ENCODE measurements around the gene FBLN2. TPM values are rescaled to one million over a fixed set of nuclear protein-coding genes. Genes with fewer than 3 reads are reported as not detected.

FBLN2 gene
- total RNA-seq, 3 donors from 2014 or later (not counting 1 experiment from before 2014, with no cell fraction given) = 0.61 to 2.7 (median 1.6) TPM

GRCh38 chr3:13529196-13530112 lies 19.5 kb upstream of the FBLN2 start:
- Histone ChIP-seq H3K27ac (ENCODE audit: low read length) (no peak overlapping the region), H3K9me3 (ENCODE audit: control insufficient read depth, insufficient read depth, low read length) (no peaks in the 10 kb centered on the region), H3K36me3 (ENCODE audit: control insufficient read depth, insufficient read depth, low read length) (no peaks in the 10 kb centered on the region), H3K4me1 (ENCODE audit: control insufficient read depth, insufficient read depth, low read length) (no peaks in the 10 kb centered on the region), H3K27me3 (ENCODE audit: control insufficient read depth, insufficient read depth, low read length) (no peaks in the 10 kb centered on the region), H3K4me3 (ENCODE audit: low read length) (no peak overlapping the region)
- no peak for DNase-seq
- intact Hi-C loops (cut with micrococcal nuclease) = no loop called here
- no peaks in the 10 kb centered on the region for H3K4me1 Mint-ChIP-seq
- WGBS (ENCODE audit: insufficient coverage) = 66% methylated on average over 5 of the region's 5 CpGs
- TF ChIP-seq CTCF (IDR thresholded peaks at IDR 0.05) = no peak
- H3K36me3 Mint-ChIP-seq = no peaks in the 10 kb centered on the region
- no peak overlapping the region for H3K27ac Mint-ChIP-seq
- no peaks in the 10 kb centered on the region for H3K9me3 Mint-ChIP-seq
- no peak overlapping the region for H3K4me3 Mint-ChIP-seq
- peaks cover 4 to 11% of the 10 kb centered on the region in 2 donors for H3K27me3 Mint-ChIP-seq (ENCODE audit: low read depth in 2 of 2)
- no peak for ATAC-seq

GRCh38 chr3:13530241-13531009 lies 18.5 kb upstream of the FBLN2 start:
- ATAC-seq = no peak
- no peak overlapping the region for H3K4me3 ChIP-seq (ENCODE audit: low read length)
- no peak overlapping the region for H3K4me3 Mint-ChIP-seq
- H3K36me3 ChIP-seq (ENCODE audit: control insufficient read depth, insufficient read depth, low read length) = no peaks in the 10 kb centered on the region
- peaks cover 7 to 11% of the 10 kb centered on the region in 2 donors for H3K27me3 Mint-ChIP-seq (ENCODE audit: low read depth in 2 of 2)
- TF ChIP-seq CTCF (IDR thresholded peaks at IDR 0.05) = no peak
- H3K4me1 Mint-ChIP-seq = no peaks in the 10 kb centered on the region
- no peaks in the 10 kb centered on the region for H3K36me3 Mint-ChIP-seq
- intact Hi-C loops (cut with micrococcal nuclease) = no loop called here
- H3K9me3 ChIP-seq (ENCODE audit: control insufficient read depth, insufficient read depth, low read length) = no peaks in the 10 kb centered on the region
- no peak overlapping the region for H3K27ac Mint-ChIP-seq
- DNase-seq = no peak
- H3K4me1 ChIP-seq (ENCODE audit: control insufficient read depth, insufficient read depth, low read length) = no peaks in the 10 kb centered on the region
- H3K27ac ChIP-seq (ENCODE audit: low read length) = no peak overlapping the region
- no peaks in the 10 kb centered on the region for H3K9me3 Mint-ChIP-seq
- no peaks in the 10 kb centered on the region for H3K27me3 ChIP-seq (ENCODE audit: control insufficient read depth, insufficient read depth, low read length)
- 80% methylated on average over 10 of the region's 12 CpGs for WGBS (ENCODE audit: insufficient coverage)

GRCh38 chr3:13532085-13532484 lies 16.8 kb upstream of the FBLN2 start:
- Histone ChIP-seq H3K4me3 (ENCODE audit: low read length) (no peak overlapping the region), H3K4me1 (ENCODE audit: control insufficient read depth, insufficient read depth, low read length) (no peaks in the 10 kb centered on the region), H3K36me3 (ENCODE audit: control insufficient read depth, insufficient read depth, low read length) (no peaks in the 10 kb centered on the region), H3K27me3 (ENCODE audit: control insufficient read depth, insufficient read depth, low read length) (peaks cover 5% of the 10 kb centered on the region), H3K27ac (ENCODE audit: low read length) (no peak overlapping the region), H3K9me3 (ENCODE audit: control insufficient read depth, insufficient read depth, low read length) (no peaks in the 10 kb centered on the region)
- TF ChIP-seq CTCF (IDR thresholded peaks at IDR 0.05) = no peak
- H3K9me3 Mint-ChIP-seq = no peaks in the 10 kb centered on the region
- ATAC-seq (no peak), DNase-seq (no peak)
- H3K27me3 Mint-ChIP-seq (ENCODE audit: low read depth in 2 of 2) = peaks cover 13 to 17% of the 10 kb centered on the region in 2 donors
- 93% methylated on average over 9 of the region's 9 CpGs for WGBS (ENCODE audit: insufficient coverage)
- H3K27ac Mint-ChIP-seq = no peak overlapping the region
- H3K4me3 Mint-ChIP-seq = no peak overlapping the region
- intact Hi-C loops (cut with micrococcal nuclease) = no loop called here
- H3K4me1 Mint-ChIP-seq = peaks cover 5 to 7% of the 10 kb centered on the region in 2 donors
- H3K36me3 Mint-ChIP-seq = no peaks in the 10 kb centered on the region
